ENCODE measurements around the gene CCDC169.

GRCh38 chr13:36219883-36220282 lies 77.7 kb downstream of the CCDC169 start:
- TF ChIP-seq POLR2AphosphoS5 (IDR thresholded peaks at IDR 0.05; ENCODE audit: borderline replicate concordance, low read depth, low read length), result no peak
- no peak for TF ChIP-seq EZH2 (IDR thresholded peaks at IDR 0.05)
- no peak for TF ChIP-seq FOXP2 (optimal IDR thresholded peaks at IDR 0.05; ENCODE audit: control extremely low read depth, extremely low read length, insufficient read depth)
